Kasumi-1 (cell line): ENCODE results near the gene AGXT.

Source experiments
- DNase-seq, 2 experiments: peaks; one replicate each; lab custom pipeline; 2025; lab: John Stamatoyannopoulos, UW

AGXT gene

GRCh38 chr2:240886678-240887609 lies 18.3 kb downstream of the AGXT start:
- DNase-seq, result no peak

DNA sequence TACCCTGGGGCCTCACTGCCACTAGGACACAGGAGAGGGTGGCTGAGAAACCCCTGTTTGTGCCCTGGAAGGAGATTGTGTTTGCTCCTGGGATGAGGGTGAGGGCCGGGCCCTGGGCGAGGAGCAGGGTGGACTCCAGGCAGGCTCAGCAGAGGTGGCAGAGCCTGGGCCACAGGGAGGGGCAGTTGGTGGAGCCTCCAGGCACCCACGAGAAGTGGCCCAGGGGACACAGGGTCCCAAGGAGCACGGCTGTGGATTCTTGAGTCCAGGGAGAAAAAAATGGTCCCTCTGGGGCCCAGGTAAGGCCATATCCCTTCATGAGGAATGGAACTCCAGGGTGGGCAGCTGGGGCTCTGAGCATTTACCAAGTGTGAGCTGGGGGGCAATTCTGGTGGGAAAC lies 19.0 kb downstream of the AGXT start:
- no peak for DNase-seq

DNA sequence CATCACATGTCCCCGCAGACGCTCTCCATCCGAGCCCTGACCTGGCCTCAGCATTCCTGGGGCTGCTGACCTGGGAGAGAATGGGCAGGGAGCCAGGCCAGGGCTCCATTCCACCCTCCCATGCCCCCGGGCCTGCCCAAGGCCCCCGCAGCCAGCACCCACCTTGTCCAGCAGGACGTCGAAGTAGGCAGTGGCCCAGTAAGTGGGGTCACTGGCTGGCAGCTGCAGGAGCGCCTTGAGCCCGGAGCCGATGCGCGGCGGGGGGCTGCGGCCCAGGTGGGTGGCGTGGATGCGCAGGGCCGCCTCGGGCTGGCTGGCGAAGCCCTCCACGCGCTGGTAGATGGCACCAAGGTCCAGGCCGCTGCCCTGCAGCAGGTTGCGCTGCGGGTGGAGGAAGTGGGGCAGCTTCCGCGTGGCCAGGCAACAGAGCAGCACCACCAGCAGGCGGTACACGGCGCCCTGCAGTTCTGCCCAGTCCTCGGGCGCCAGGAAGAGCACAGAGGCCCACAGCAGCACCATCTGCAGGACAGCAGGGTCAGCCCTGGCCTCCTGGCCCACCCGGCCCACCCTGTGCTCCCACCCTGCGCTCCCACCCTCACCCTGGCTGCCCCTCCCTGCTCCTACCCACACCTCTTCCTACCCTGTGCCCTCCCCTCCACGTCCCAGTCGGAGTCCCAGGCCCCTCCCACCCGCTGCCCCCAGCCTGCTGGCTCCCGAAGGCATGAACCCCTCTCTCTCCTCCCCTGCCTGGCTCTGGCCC lies 19.7 kb downstream of the AGXT start:
- no peak for DNase-seq

GRCh38 chr2:240888890-240889573 lies 20.4 kb downstream of the AGXT start:
- DNase-seq, result no peak

- DNase-seq, result no peak
Measured at GRCh38 chr2:240889601-240890560, 21.3 kb downstream of the AGXT start.

DNA sequence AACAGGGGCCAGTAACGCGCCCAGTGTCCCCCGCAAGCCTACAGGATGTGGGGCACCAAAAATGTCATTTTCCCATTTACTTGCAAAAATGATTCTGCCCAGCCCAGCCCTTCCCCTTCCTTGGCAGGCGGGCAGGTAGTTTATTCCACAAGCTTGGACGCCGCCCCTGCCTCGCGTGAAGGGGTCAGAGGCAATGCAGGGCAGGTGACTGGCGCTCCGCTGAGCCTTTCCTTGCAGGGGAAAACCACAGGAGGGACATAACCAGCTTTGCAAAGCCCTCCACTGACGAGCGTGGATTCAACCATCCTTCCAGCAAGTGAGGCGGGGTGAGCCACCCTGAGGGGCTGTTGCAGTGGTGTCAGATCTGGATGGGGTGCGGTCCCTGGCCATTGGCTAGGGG lies 22.1 kb downstream of the AGXT start:
- DNase-seq, result no peak

GRCh38 chr2:240891492-240892340 lies 23.1 kb downstream of the AGXT start:
- DNase-seq, result no peak

- no peak for DNase-seq
Measured at GRCh38 chr2:240892356-240892755, 23.7 kb downstream of the AGXT start.

DNA sequence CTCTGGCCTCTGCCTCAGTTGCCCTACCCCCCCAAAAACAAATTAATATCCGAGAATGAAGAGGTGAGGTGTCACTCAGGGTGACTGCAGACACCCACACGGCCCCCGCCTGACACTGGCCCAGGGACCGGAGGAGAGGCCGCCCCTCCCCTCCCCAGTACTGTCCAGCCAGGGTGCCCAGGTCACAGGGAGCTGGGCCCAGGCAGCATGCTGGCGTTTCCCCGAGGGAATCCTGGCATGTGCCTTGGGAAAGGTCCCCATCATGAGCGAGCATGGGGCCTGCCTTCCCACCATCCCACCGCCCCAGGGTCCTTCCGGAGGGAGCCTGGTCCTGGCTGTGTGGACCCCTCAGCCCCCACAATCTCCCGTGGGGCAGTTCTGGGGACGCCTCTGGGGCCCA lies 24.3 kb downstream of the AGXT start:
- no peak for DNase-seq

DNA sequence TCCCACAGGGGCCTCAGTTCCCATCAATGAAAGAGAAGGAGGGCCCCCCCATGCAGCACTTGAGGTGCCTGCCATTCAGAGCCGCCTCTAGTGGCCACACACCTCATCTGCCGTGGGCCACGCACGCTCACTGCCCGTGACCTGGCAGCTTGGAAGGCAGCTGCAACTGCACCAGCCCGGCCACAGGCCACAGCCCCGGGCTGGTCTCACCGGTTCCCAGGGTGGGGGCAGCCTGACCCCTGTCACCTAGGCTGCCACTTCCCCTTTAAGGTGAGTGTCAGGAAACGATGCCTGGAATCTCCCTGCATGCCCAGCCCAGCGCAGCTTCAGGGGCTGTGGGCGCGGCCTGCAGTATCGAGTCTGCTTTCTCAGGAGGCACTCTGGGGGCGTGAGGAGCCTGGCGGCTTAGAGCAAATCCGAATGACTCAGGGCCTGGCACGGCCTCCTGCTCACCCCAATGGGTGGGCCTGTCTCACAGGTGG lies 24.8 kb downstream of the AGXT start:
- no peak for DNase-seq

- DNase-seq, result no peak
Measured at GRCh38 chr2:240894006-240894405, 25.4 kb downstream of the AGXT start.

- DNase-seq, result no peak
Measured at GRCh38 chr2:240894836-240895558, 26.4 kb downstream of the AGXT start.

- no peak for DNase-seq
Measured at GRCh38 chr2:240895656-240896388, 27.2 kb downstream of the AGXT start, which contains the start of gene MAB21L4. Gene MAB21L4 (minus strand): TSS chr2:240896156. CDS start chr2:240895997, 159 bp downstream.

DNA sequence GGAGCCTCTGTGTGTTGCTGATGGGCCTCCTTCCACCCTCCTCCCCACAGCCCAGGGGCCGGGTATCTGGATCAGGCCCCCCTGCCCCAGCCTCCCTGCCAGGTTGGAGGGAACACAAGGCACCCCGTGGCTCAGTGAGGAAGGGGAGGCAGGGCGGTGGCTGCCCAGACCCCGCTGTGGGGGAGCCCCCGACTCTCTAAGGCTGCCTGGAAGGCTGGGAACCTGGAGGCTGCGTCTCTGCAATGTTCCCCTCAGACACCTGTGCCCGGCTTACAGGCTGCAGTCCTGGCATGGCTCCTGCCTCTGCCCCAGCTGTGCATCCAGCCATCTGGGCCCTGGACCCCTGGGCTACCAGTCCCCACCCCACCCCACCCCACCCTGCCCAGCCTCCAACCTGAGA lies 27.8 kb downstream of the AGXT start:
- no peak for DNase-seq

GRCh38 chr2:240896871-240897692 lies 28.5 kb downstream of the AGXT start:
- DNase-seq, result no peak

DNA sequence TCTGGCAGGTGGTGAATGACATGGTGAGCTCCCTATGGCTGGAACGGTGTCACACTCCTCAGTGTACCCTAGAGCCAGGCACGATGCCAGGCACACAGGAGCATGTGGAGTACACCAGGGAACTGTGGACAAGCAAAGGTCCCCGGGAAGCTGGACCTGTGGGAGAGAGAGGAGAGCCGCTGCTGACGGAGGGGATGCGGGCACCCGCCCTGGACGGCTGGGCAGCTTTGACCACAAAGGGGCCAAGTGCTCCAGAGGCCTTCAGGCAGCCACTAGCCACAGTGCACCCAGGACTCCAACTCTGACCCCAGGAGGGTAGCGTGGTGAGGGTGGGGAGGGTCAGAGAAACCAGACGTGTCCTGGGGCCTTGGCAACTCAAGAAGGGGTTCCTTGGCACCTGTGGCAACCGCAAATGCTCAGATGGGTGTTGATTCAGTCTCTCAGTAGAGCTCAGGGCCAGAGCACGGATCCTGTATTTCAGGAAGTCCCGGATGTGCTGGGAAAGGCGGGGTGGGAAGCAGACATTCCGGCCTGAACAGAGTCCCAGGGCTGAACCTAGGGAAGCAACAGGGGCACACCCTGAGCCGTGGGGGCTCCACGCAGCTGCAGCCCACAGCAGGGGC lies 29.6 kb downstream of the AGXT start:
- no peak for DNase-seq

DNA sequence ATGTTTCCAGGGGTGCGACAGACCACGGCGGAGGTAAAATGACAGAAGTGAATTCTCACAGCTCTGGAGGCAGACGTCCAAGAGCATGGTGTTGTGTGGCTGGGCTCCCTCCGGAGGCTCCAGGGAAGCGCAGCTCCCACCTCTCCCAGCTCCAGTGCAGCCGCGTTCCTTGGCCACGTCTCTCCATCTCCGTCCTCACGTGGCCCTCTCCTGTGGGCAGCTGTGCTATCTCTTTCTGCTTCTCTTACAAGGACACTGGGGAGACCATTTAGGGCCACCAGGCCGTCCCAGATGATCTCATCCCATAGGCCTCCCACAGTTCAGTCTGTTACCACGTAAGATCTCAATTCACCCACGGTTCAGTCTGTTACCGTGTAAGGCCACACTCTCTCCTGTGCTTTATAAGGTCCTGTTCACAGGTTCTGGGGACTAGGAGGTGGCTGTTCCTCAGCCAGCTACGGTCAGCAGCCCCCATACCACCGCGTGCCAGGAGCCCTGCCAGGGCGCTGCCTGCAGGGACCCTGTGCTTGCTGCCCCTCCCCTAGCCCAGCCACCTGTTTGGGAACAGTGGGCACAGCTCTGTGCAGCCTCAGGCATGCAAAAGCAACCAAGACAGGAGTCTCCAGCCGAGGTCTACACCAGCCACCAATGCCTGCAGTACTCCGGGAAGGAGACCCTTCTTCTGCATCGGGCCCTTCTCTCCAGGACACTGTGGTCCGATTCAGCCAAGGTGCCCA lies 30.3 kb downstream of the AGXT start:
- no peak for DNase-seq
